ENCODE results near the gene MICALL1. TPM values are rescaled to one million over a fixed set of nuclear protein-coding genes. Genes with fewer than 3 reads are reported as not detected.

MICALL1 gene
- polyA plus RNA-seq, 1 experiment, result 12.1 TPM

GRCh38 chr22:37896181-37896592, 9.9 kb upstream of the MICALL1 start:
- Histone ChIP-seq H3K27ac (ENCODE audit: low read depth, low read length) (no peak overlapping the region), H3K4me3 (ENCODE audit: low read depth, low read length) (no peak overlapping the region), H3K9me3 (ENCODE audit: control insufficient read depth, insufficient read depth, low read length) (no peaks in the 10 kb centered on the region), H3K27me3 (ENCODE audit: control insufficient read depth, insufficient read depth, low read length) (no peaks in the 10 kb centered on the region)
- ChIA-PET POLR2A (interaction anchor here (2.0 kb wide), 1 partner anchor 9 kb away, joined by 11 read pairs; the partner anchor contains the start of gene MICALL1), CTCF (interaction anchor here (2.8 to 3.6 kb wide), 2 partner anchors 8 to 33 kb away, joined by 20 to 31 read pairs; no protein-coding TSS in a partner anchor)
- no peak for TF ChIP-seq CTCF (IDR thresholded peaks at IDR 0.05; ENCODE audit: low read depth, low read length)
- DNase-seq (ENCODE audit: low read depth, low spot score), result no peak

GRCh38 chr22:37896939-37897338, 9.2 kb upstream of the MICALL1 start:
- no peaks in the 10 kb centered on the region for H3K9me3 ChIP-seq (ENCODE audit: control insufficient read depth, insufficient read depth, low read length)
- no peak overlapping the region for H3K27ac ChIP-seq (ENCODE audit: low read depth, low read length)
- H3K27me3 ChIP-seq (ENCODE audit: control insufficient read depth, insufficient read depth, low read length), result no peaks in the 10 kb centered on the region
- CTCF ChIA-PET, result interaction anchor here (0.8 to 3.6 kb wide), 4 partner anchors 9 to 37 kb away, joined by 3 to 31 read pairs (median 14); no protein-coding TSS in a partner anchor
- H3K4me3 ChIP-seq (ENCODE audit: low read depth, low read length), result no peak overlapping the region
- POLR2A ChIA-PET, result interaction anchor here (0.6 to 2.0 kb wide), 3 partner anchors 9 to 53 kb away, joined by 3 to 11 read pairs (median 5); partner anchors contain the start of gene MICALL1
- no peak for TF ChIP-seq CTCF (IDR thresholded peaks at IDR 0.05; ENCODE audit: low read depth, low read length)
- DNase-seq (ENCODE audit: low read depth, low spot score), result no peak

GRCh38 chr22:37897807-37898206, 8.3 kb upstream of the MICALL1 start:
- CTCF ChIA-PET, result interaction anchor here (0.8 to 3.6 kb wide), 4 partner anchors 10 to 36 kb away, joined by 3 to 31 read pairs (median 14); no protein-coding TSS in a partner anchor
- POLR2A ChIA-PET, result interaction anchor here (0.6 to 2.0 kb wide), 4 partner anchors 8 to 291 kb away, joined by 5 to 11 read pairs (median 7); partner anchors contain the start of gene MICALL1
- Histone ChIP-seq H3K27me3 (ENCODE audit: control insufficient read depth, insufficient read depth, low read length) (no peaks in the 10 kb centered on the region), H3K27ac (ENCODE audit: low read depth, low read length) (no peak overlapping the region), H3K9me3 (ENCODE audit: control insufficient read depth, insufficient read depth, low read length) (no peaks in the 10 kb centered on the region), H3K4me3 (ENCODE audit: low read depth, low read length) (no peak overlapping the region)
- no peak for TF ChIP-seq CTCF (IDR thresholded peaks at IDR 0.05; ENCODE audit: low read depth, low read length)
- no peak for DNase-seq (ENCODE audit: low read depth, low spot score)

GRCh38 chr22:37898441-37899181, 7.5 kb upstream of the MICALL1 start:
- no peak for DNase-seq (ENCODE audit: low read depth, low spot score)
- no peak overlapping the region for H3K4me3 ChIP-seq (ENCODE audit: low read depth, low read length)
- no peaks in the 10 kb centered on the region for H3K27me3 ChIP-seq (ENCODE audit: control insufficient read depth, insufficient read depth, low read length)
- ChIA-PET CTCF (interaction anchor here (2.1 to 3.6 kb wide), 3 partner anchors 11 to 36 kb away, joined by 8 to 31 read pairs (median 20); no protein-coding TSS in a partner anchor), POLR2A (interaction anchor here (0.5 to 1.5 kb wide), 2 partner anchors 11 to 24 kb away, joined by 4 to 7 read pairs; no protein-coding TSS in a partner anchor)
- H3K27ac ChIP-seq (ENCODE audit: low read depth, low read length), result no peak overlapping the region
- no peak for TF ChIP-seq CTCF (IDR thresholded peaks at IDR 0.05; ENCODE audit: low read depth, low read length)
- H3K9me3 ChIP-seq (ENCODE audit: control insufficient read depth, insufficient read depth, low read length), result no peaks in the 10 kb centered on the region

Data from AG04450 (cell line).